MM.1S (cell line): ENCODE measurements around the gene LTO1.

Experiments used
- DNase-seq: peaks from one replicate; pipeline ENCODE4 v3.0.0-alpha.2; 2015
- H2AFZ ChIP-seq: fragments of 300-600 bp; sonication (generic); 2 replicates; pipeline ENCODE4 v1.6.0; 2016; ENCODE audit warnings: antibody characterized with exemption, low read length
- H3F3A ChIP-seq: fragments of 300-600 bp; sonication (generic); 2 replicates; pipeline ENCODE4 v1.6.1; 2016; ENCODE audit warnings: mild to moderate bottlenecking, antibody characterized with exemption, low read length, moderate library complexity, mixed read lengths; ENCODE audit not compliant: insufficient read depth
- H3K27ac ChIP-seq: fragments of 300-600 bp; sonication (generic); 2 replicates; pipeline ENCODE4 v1.5.1; 2016; ENCODE audit warnings: mild to moderate bottlenecking, low read length
- H3K27me3 ChIP-seq: fragments of 300-600 bp; sonication (generic); replicated peaks from 2 replicates; pipeline ENCODE4 v1.6.0; 2016; ENCODE audit warnings: low read length; ENCODE audit not compliant: insufficient read depth
- H3K36me3 ChIP-seq: fragments of 300-600 bp; sonication (generic); replicated peaks from 2 replicates; pipeline ENCODE4 v1.6.1; 2016; ENCODE audit warnings: mild to moderate bottlenecking, low read length, mixed read lengths; ENCODE audit not compliant: insufficient read depth
- H3K4me1 ChIP-seq: fragments of 300-600 bp; sonication (generic); 2 replicates; pipeline ENCODE4 v1.6.1; 2016; ENCODE audit warnings: low read length, mixed read lengths
- H3K4me2 ChIP-seq: fragments of 300-600 bp; sonication (generic); 2 replicates; pipeline ENCODE4 v1.6.0; 2016; ENCODE audit warnings: low read depth, low read length
- H3K4me3 ChIP-seq: fragments of 300-600 bp; sonication (generic); 2 replicates; pipeline ENCODE4 v1.5.1; 2016; ENCODE audit warnings: low read length, mixed read lengths
- H3K79me2 ChIP-seq: fragments of 300-600 bp; sonication (generic); 2 replicates; pipeline ENCODE4 v1.6.1; 2016; ENCODE audit warnings: mixed run types, low read length, mixed read lengths
- H3K9ac ChIP-seq: fragments of 300-600 bp; sonication (generic); 2 replicates; pipeline ENCODE4 v1.6.1; 2016; ENCODE audit warnings: low read length, mixed read lengths
- H3K9me2 ChIP-seq: fragments of 300-600 bp; sonication (generic); replicated peaks from 2 replicates; pipeline ENCODE4 v1.6.1; 2016; ENCODE audit warnings: mild to moderate bottlenecking, low read length, mixed read lengths; ENCODE audit not compliant: insufficient read depth
- H3K9me3 ChIP-seq: fragments of 300-600 bp; sonication (generic); replicated peaks from 2 replicates; pipeline ENCODE4 v1.6.1; 2016; ENCODE audit warnings: mild to moderate bottlenecking, low read length, mixed read lengths; ENCODE audit not compliant: insufficient read depth
- H4K20me1 ChIP-seq: fragments of 300-600 bp; sonication (generic); 2 replicates; pipeline ENCODE4 v1.6.1; 2016; ENCODE audit warnings: mild to moderate bottlenecking, low read length, moderate library complexity, mixed read lengths; ENCODE audit not compliant: insufficient read depth
- CTCF ChIP-seq: fragments of 300-600 bp; sonication (generic); IDR thresholded peaks from 2 replicates; pipeline ENCODE4 v1.5.1; 2016; ENCODE audit warnings: antibody characterized with exemption, low read length, mixed read lengths
- EZH2 ChIP-seq: fragments of 300-600 bp; sonication (generic); optimal IDR thresholded peaks from 2 replicates; pipeline ENCODE3; 2017; ENCODE audit warnings: low read depth, mild to moderate bottlenecking, antibody characterized with exemption, low read length, mixed read lengths
- EZH2phosphoT487 ChIP-seq: fragments of 300-600 bp; sonication (generic); IDR thresholded peaks from 2 replicates; pipeline ENCODE4 v1.6.1; 2018; ENCODE audit warnings: antibody characterized with exemption, low read length

Gene LTO1

DNA sequence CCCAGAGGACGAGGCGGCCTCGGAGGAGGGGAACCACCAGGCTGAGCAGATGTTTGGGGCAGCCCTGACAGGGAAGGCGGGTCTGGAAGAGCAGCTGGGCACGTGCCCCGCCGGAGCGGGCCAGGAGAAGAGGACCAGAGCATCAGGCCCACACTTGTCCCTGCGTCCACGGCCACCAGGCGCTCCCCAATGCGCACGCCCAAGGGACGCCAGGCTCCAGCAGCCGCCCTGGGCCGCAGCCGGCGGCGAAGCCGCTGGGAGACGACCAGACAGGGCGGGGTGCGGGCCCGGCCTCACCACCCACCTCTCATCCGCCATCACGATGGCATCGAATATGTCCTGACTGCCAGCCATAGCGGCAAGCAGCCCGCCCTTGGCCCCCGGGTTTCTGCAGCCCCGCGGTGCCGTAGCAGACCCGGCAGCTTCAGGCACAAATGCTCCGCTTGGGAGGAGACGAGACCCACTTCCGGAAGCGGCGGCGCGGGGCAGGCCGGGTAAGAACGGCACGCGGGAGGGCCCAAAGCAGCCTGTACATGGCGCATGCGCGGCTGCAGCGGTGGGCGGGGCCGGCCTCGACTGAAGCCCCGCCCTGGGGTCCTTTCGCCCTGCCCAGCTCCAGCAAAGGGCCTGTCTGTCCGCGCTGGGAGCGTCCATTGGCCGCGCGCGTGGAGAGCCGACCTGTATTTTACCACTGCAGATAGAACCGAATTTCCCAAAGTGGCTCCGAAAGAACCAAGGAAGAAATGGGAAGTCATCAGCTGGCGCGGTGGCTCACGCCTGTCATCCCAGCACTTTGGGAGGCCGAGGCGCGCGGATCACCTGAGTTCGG, at the start of gene LTO1:
Gene LTO1 (minus strand): TSS at position 468 of the 829 bp plus-strand sequence. CDS start 114 bp downstream, at position 354.
- H4K20me1 ChIP-seq: no peaks in the 10 kb centered on the region
- H3F3A ChIP-seq: no peaks in the 10 kb centered on the region; the same call in 1 of the 2 replicates
- peak within 1 kb of the TSS; percentile 93 for H3K4me2 ChIP-seq
- H3K4me3 ChIP-seq: peak within 1 kb of the TSS; percentile 82
- H3K27me3 ChIP-seq: peaks cover 35% of the 10 kb centered on the region
- no peaks in the 10 kb centered on the region for H3K9me2 ChIP-seq
- H2AFZ ChIP-seq: peak within 1 kb of the TSS; percentile 87
- no peaks in the 10 kb centered on the region for H3K36me3 ChIP-seq
- DNase-seq: peak; percentile 93
- peaks cover 24% of the 10 kb centered on the region for H3K79me2 ChIP-seq
- TF ChIP-seq EZH2phosphoT487: no peak
- no peak for TF ChIP-seq CTCF
- no peak for TF ChIP-seq EZH2
- H3K9ac ChIP-seq: peak within 1 kb of the TSS; percentile 77
- H3K27ac ChIP-seq: peak within 1 kb of the TSS; percentile 40; the same call in 1 of the 2 replicates
- no peaks in the 10 kb centered on the region for H3K9me3 ChIP-seq
- 0 out of 2 replicates have a peak, but pooled peaks cover 4% of the 10 kb centered on the region for H3K4me1 ChIP-seq

DNA sequence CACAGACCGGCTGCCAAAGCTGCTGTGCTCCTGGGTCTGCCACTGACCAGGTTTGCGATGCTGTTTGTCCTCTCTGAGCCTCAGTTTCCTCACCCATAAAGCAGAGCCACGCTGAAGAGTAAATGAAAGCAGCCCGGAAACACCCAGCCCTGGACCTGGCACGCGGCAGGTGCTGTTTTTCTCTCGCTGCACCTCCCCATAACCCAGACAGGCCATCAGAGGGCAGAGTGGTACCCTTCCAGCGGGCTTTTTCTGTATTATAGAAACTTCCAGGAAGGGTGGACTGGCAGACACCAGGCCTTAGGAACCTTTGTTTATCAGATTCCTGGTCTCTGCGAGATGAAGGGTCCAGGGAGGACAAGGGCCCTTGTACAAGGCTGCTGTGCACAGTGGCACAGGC, 46.6 kb upstream of the LTO1 start:
- TF ChIP-seq EZH2phosphoT487 (no peak), EZH2 (no peak), CTCF (peak; percentile 47)
- DNase-seq: no peak
- no peaks in the 10 kb centered on the region for H3K9me2 ChIP-seq
- peaks cover 100% of the 10 kb centered on the region for H3K27me3 ChIP-seq
- H4K20me1 ChIP-seq: no peaks in the 10 kb centered on the region
- H3K4me2 ChIP-seq: peak overlapping the region; percentile 35; the same call in 1 of the 2 replicates
- H3K4me3 ChIP-seq: no peak overlapping the region
- H3F3A ChIP-seq: no peaks in the 10 kb centered on the region
- no peak overlapping the region for H3K27ac ChIP-seq
- no peaks in the 10 kb centered on the region for H3K9me3 ChIP-seq
- no peaks in the 10 kb centered on the region for H3K4me1 ChIP-seq
- no peak overlapping the region for H3K9ac ChIP-seq
- H2AFZ ChIP-seq: no peak overlapping the region
- H3K36me3 ChIP-seq: no peaks in the 10 kb centered on the region
- H3K79me2 ChIP-seq: no peaks in the 10 kb centered on the region

GRCh38 chr11:69721106-69721505, 46.0 kb upstream of the LTO1 start:
- Histone ChIP-seq H3K79me2 (no peaks in the 10 kb centered on the region), H4K20me1 (no peaks in the 10 kb centered on the region), H2AFZ (no peak overlapping the region), H3K4me1 (no peaks in the 10 kb centered on the region), H3K27me3 (peaks cover 98% of the 10 kb centered on the region), H3F3A (no peaks in the 10 kb centered on the region), H3K9me2 (no peaks in the 10 kb centered on the region), H3K9ac (no peak overlapping the region), H3K27ac (no peak overlapping the region), H3K4me2 (peak overlapping the region; percentile 35; the same call in 1 of the 2 replicates), H3K4me3 (no peak overlapping the region), H3K36me3 (no peaks in the 10 kb centered on the region), H3K9me3 (no peaks in the 10 kb centered on the region)
- DNase-seq: no peak
- TF ChIP-seq EZH2 (no peak), EZH2phosphoT487 (no peak), CTCF (no peak)
